Type B pancreatic cell (in vitro differentiated cells): ENCODE data around the gene MRGPRG. TPM values are rescaled to one million over a fixed set of nuclear protein-coding genes. Genes with fewer than 3 reads are reported as not detected.

Source experiments
- DNase-seq: peaks from one replicate; pipeline ENCODE4 v3.0.0; 2021; ENCODE audit warnings: mixed read lengths; ENCODE audit not compliant: unreplicated experiment; ENCODE audit errors: extremely low spot score
- H3K27ac Mint-ChIP-seq: 2 replicates; pipeline ENCODE4 v1.8.0; 2021; ENCODE audit warnings: mild to moderate bottlenecking, mixed read lengths
- H3K27me3 Mint-ChIP-seq: 2 replicates; pipeline ENCODE4 v1.8.0; 2021; ENCODE audit warnings: mixed read lengths
- H3K36me3 Mint-ChIP-seq: 2 replicates; pipeline ENCODE4 v1.8.0; 2021; ENCODE audit warnings: mixed read lengths
- H3K4me1 Mint-ChIP-seq: one replicate; pipeline ENCODE4 v1.8.0; 2021; ENCODE audit warnings: mixed read lengths; ENCODE audit not compliant: unreplicated experiment
- H3K4me3 Mint-ChIP-seq: 2 replicates; pipeline ENCODE4 v1.8.0; 2021; ENCODE audit warnings: mild to moderate bottlenecking, mixed read lengths
- H3K9me3 Mint-ChIP-seq: 2 replicates; pipeline ENCODE4 v1.8.0; 2021; ENCODE audit warnings: mixed read lengths
- total RNA-seq: library from RNA; stranded (reverse); gene quantifications from 2 replicates; pipeline ENCODE4 v1.2.1, GENCODE V29; 2021; ENCODE audit warnings: low replicate concordance
- TF ChIP-seq, protein P1 (sequence below): fragments of 200-600 bp; sonication (generic); conservative IDR thresholded peaks from 2 replicates; pipeline ENCODE4 v1.5.0; 2021; ENCODE audit warnings: antibody characterized with exemption, mild to moderate bottlenecking

The MRGPRG gene
- total RNA-seq, 1 donor from 2014 or later, result not detected

DNA sequence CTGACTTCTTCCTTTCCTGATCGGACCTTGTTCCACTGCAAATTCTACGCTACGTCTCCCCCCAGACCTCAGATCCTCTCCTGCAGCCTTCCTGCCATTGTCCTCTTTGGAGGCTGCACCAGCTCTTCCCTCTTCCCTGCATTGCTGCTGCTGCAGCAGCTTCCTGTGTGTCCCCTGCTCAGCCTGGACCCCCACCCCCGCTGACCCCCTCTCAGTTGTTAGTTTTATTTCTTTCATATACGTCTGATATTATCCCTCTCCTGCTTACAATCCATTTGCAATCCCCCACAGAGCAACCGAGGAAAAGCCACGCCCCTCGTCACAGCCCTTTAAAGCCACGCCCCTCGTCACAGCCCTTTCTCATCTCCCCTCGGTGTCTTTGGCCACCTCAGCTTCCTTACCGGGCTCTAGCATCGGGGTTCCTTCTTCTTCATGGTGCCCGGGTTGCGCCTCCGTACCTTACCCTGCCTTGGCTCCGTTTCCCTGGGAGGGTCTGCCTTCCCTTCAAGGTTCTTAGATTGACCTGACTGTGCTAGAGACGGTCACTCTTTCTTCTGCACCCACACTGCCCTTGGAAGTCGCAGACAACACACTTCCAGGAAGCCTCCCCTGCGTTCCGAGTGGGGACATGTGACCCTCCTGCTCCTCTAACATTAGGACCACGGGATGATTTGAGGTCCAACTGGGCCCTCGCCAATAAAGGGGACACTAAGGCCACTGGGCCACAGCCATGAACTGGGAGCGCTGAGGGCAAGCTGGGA, 4.8 kb downstream of the MRGPRG start:
- TF ChIP-seq, protein P1, sequence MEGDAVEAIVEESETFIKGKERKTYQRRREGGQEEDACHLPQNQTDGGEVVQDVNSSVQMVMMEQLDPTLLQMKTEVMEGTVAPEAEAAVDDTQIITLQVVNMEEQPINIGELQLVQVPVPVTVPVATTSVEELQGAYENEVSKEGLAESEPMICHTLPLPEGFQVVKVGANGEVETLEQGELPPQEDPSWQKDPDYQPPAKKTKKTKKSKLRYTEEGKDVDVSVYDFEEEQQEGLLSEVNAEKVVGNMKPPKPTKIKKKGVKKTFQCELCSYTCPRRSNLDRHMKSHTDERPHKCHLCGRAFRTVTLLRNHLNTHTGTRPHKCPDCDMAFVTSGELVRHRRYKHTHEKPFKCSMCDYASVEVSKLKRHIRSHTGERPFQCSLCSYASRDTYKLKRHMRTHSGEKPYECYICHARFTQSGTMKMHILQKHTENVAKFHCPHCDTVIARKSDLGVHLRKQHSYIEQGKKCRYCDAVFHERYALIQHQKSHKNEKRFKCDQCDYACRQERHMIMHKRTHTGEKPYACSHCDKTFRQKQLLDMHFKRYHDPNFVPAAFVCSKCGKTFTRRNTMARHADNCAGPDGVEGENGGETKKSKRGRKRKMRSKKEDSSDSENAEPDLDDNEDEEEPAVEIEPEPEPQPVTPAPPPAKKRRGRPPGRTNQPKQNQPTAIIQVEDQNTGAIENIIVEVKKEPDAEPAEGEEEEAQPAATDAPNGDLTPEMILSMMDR, result no peak
- DNase-seq, result no peak
- H3K4me3 Mint-ChIP-seq, result no peak overlapping the region
- H3K36me3 Mint-ChIP-seq, result no peaks in the 10 kb centered on the region
- H3K4me1 Mint-ChIP-seq, result no peaks in the 10 kb centered on the region
- H3K27ac Mint-ChIP-seq, result no peak overlapping the region
- peaks cover 42% of the 10 kb centered on the region for H3K27me3 Mint-ChIP-seq
- H3K9me3 Mint-ChIP-seq, result peaks cover 6% of the 10 kb centered on the region

DNA sequence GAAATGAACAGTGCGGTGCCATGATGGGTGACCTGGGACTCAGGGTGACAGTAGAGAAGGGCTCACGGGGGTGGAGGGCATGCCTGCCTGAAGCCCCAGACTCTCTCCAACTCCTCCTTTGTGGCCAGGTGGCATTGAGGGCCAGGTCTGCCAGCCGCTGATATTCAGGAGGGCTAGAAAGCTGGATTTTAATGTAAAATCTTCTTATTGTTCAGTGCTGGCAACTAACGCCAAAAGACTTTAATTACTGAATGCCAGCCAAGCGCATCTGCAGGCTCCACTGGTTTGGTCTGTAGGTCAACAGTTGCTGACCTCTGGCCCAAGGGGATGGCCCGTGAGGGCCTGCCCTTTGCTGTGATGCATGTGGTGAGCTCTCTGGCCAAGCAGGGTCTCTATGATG, 10.3 kb downstream of the MRGPRG start:
- peaks cover 29% of the 10 kb centered on the region for H3K27me3 Mint-ChIP-seq
- no peaks in the 10 kb centered on the region for H3K4me1 Mint-ChIP-seq
- TF ChIP-seq, protein P1, result no peak
- H3K27ac Mint-ChIP-seq, result no peak overlapping the region
- DNase-seq, result no peak
- peaks cover 6% of the 10 kb centered on the region for H3K9me3 Mint-ChIP-seq
- H3K36me3 Mint-ChIP-seq, result no peaks in the 10 kb centered on the region
- H3K4me3 Mint-ChIP-seq, result no peak overlapping the region

DNA sequence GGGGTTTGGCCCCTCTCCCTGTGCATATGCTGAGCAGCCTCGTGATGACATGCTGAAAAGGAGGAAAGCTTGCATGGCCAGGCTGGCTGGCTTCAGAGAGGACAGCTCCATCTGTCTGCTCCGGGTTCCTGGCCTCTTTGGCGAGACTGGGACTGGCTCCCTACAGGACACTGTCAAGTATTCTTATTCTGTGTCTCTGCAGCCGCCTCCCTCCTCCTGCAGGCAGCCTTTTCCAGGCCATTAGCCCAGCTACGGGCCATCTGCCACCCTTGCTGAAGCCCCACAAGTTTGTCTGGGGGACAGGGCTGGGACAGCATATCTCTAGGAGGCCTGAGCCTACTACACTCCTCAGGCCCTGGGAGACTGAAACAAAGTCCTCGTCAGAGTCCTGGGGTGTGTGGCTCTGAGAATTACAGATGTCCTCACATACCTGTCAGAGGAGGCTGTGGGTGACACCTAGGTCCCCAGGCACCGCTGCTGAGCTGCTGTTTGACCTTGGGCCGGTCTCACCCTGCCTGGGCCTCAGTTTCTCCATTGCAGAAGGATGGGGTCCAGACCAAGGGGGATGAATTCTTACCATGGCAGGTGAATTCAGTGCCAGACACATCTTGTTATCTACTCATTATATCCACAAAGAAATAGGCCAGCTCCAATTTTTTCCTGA, 11.0 kb downstream of the MRGPRG start:
- DNase-seq, result no peak
- Mint-ChIP-seq H3K27me3 (peaks cover 27% of the 10 kb centered on the region), H3K4me3 (no peak overlapping the region), H3K9me3 (peaks cover 6% of the 10 kb centered on the region), H3K4me1 (peaks cover 2% of the 10 kb centered on the region), H3K36me3 (no peaks in the 10 kb centered on the region), H3K27ac (no peak overlapping the region)
- TF ChIP-seq, protein P1, result no peak

DNA sequence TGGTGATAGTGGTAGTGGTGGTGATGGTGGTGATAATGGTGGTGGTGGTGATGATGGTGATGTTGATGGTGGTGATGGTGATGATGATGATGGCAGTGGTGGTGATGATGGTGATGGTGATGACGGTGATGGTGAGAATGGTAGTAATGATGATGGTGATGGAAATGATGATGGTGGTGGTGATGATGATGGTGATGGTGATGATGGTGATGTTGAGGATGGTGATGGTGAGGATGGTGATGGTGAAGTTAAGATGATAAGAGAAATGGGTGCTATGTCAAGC, 11.8 kb downstream of the MRGPRG start:
- peaks cover 5% of the 10 kb centered on the region for H3K9me3 Mint-ChIP-seq
- H3K4me3 Mint-ChIP-seq, result no peak overlapping the region
- no peak overlapping the region for H3K27ac Mint-ChIP-seq
- H3K4me1 Mint-ChIP-seq, result peaks cover 4% of the 10 kb centered on the region
- TF ChIP-seq, protein P1, result no peak
- H3K27me3 Mint-ChIP-seq, result peaks cover 31% of the 10 kb centered on the region
- DNase-seq, result no peak
- H3K36me3 Mint-ChIP-seq, result no peaks in the 10 kb centered on the region

DNA sequence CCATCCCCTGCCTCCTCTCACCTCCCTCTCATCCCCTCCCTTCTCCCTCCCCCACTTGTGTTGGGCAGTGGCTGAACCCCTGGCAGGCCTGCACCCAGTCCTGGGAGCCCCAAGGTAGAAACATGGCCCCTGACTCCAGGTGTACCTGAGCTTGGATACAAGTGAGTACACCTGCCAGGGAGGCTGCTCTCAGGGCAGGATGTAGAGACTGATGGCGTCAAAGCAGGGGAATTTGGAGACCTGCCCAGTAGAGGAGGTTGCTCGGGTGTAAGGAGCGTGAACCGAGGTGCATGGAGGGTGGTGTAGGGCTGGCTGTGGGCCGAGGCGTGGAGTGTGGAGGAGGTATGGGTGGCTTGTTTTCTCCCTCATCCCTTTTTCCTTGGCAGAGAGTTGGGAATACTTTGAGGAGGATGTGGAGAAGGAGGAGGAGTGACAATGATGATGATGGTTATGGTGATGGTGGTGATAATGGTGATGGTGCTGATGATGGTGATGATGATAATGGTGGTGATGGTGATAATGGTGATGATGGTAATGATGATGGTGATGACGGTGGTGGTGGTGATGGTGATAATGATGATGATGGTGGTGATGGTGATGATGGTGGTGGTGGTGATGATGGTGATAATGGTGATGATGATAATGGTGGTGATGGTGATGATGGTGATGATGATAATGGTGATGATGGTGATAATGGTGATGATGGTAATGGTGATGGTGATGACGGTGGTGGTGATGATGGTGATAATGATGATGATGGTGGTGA, 12.3 kb downstream of the MRGPRG start:
- Mint-ChIP-seq H3K27ac (no peak overlapping the region), H3K9me3 (no peaks in the 10 kb centered on the region), H3K4me3 (no peak overlapping the region), H3K4me1 (peaks cover 4% of the 10 kb centered on the region), H3K27me3 (peaks cover 34% of the 10 kb centered on the region), H3K36me3 (no peaks in the 10 kb centered on the region)
- TF ChIP-seq, protein P1, result no peak
- no peak for DNase-seq
